MM.1S (cell line): Measurements from ENCODE around the gene SPEM1.

Experiments
- CTCF ChIP-seq: fragments of 300-600 bp; sonication (generic); IDR thresholded peaks from 2 replicates; pipeline ENCODE4 v1.5.1; 2016; ENCODE audit warnings: antibody characterized with exemption, low read length, mixed read lengths
- EZH2 ChIP-seq: fragments of 300-600 bp; sonication (generic); optimal IDR thresholded peaks from 2 replicates; pipeline ENCODE3; 2017; ENCODE audit warnings: low read depth, mild to moderate bottlenecking, antibody characterized with exemption, low read length, mixed read lengths
- EZH2phosphoT487 ChIP-seq: fragments of 300-600 bp; sonication (generic); IDR thresholded peaks from 2 replicates; pipeline ENCODE4 v1.6.1; 2018; ENCODE audit warnings: antibody characterized with exemption, low read length

- TF ChIP-seq CTCF (no peak), EZH2 (no peak), EZH2phosphoT487 (no peak)
These were observed 1.5 kb upstream of the SPEM1 start for GRCh38 chr17:7418472-7419152.
